ENCODE data around the gene B4GALT6. TPM values are rescaled to one million over a fixed set of nuclear protein-coding genes. Genes with fewer than 3 reads are reported as not detected.

The B4GALT6 gene
- total and polyA plus RNA-seq, 2 of the 8 experiments (the other 6 are each of a cell fraction or from before 2014, with no cell fraction given) = 6.3 to 41.5 TPM

DNA sequence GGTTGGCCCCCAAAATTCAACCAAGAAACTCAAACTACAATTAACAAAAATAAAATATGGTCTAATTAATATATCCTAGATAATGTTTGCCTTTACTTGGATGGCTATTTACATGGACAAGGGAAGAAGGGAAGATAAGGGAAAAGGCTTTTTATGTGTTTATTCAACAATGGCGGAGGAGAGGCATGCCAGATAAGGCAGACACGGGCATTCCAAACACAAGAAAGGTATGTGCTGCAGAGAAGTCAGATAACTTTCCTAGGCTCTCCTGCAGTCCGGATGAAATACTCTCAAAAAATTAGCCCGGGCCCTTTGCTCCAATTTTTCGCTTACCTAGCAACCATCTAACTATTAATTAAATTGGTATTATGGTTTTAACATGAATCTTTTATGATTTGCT is 97.8 kb downstream of the B4GALT6 start:
- Histone ChIP-seq H2BK120ac (replicated peaks; ENCODE audit: low read depth, low read length) (no peak overlapping the region), H2AK5ac (ENCODE audit: low read depth, low read length) (no peak overlapping the region), H3K27ac (ENCODE audit: low read depth, low read length) (no peak overlapping the region), H4K8ac (ENCODE audit: extremely low read depth, insufficient read depth, low read length) (no peak overlapping the region), H4K5ac (ENCODE audit: insufficient read length, low read depth, low read length) (no peak overlapping the region), H2BK12ac (ENCODE audit: low read depth, low read length) (no peak overlapping the region), H3K9ac (replicated peaks in 1 of 4; ENCODE audit: extremely low read depth in 1 of 4, low read depth in 3 of 4, low read length in 3 of 4) (no peak overlapping the region), H3K4me3 (ENCODE audit: extremely low read depth in 1 of 4, insufficient read depth in 2 of 4, low read depth in 3 of 4, low read length in 4 of 4) (no peak overlapping the region), H3K4me2 (ENCODE audit: insufficient read depth in 1 of 2, low read depth in 2 of 2, low read length in 2 of 2) (no peak overlapping the region), H2AFZ (ENCODE audit: low read length) (no peak overlapping the region), H3K79me2 (ENCODE audit: control insufficient read depth in 1 of 2, insufficient read depth in 2 of 2, low read length in 2 of 2) (no peaks in the 10 kb centered on the region), H4K91ac (replicated peaks; ENCODE audit: insufficient read length, low read length) (no peak overlapping the region), H3K14ac (ENCODE audit: insufficient read length) (no peak overlapping the region), H3K4ac (replicated peaks; ENCODE audit: insufficient read length, low read depth, low read length) (no peak overlapping the region), H3K23ac (ENCODE audit: insufficient read length) (no peak overlapping the region), H3K9me3 (ENCODE audit: insufficient read depth in 2 of 2, low read depth in 1 of 2, low read length in 1 of 2) (no peaks in the 10 kb centered on the region), H4K20me1 (replicated peaks in 1 of 2; ENCODE audit: control insufficient read depth in 1 of 2, insufficient read depth in 2 of 2, low read length in 2 of 2) (no peaks in the 10 kb centered on the region), H2BK5ac (ENCODE audit: low read depth, low read length) (no peak overlapping the region), H2BK15ac (ENCODE audit: low read length) (no peak overlapping the region), H3K27me3 (replicated peaks in 1 of 4; ENCODE audit: control insufficient read depth in 3 of 4, extremely low read depth in 1 of 4, insufficient read depth in 3 of 4, low read length in 3 of 4) (peaks cover 0 to 1% (median 0%) of the 10 kb centered on the region in 4 experiments; a peak in 1 of 7 replicates), H3K36me3 (ENCODE audit: control insufficient read depth in 2 of 4, insufficient read depth in 4 of 4, low read length in 3 of 4) (no peaks in the 10 kb centered on the region), H3K4me1 (replicated peaks in 1 of 4; ENCODE audit: control insufficient read depth in 3 of 4, insufficient read depth in 4 of 4, low read length in 3 of 4) (no peaks in the 10 kb centered on the region), H3K79me1 (ENCODE audit: low read depth, low read length) (no peaks in the 10 kb centered on the region), H2BK20ac (ENCODE audit: low read length) (no peak overlapping the region), H3K18ac (ENCODE audit: extremely low read depth, low read length) (no peak overlapping the region), H3K23me2 (ENCODE audit: low read depth, low read length) (no peaks in the 10 kb centered on the region), H3K56ac (replicated peaks; ENCODE audit: insufficient read length, low read depth, low read length) (no peak overlapping the region)
- POLR2A ChIA-PET (ENCODE audit: partially characterized antibody) = interaction anchor here (1.1 kb wide), 1 partner anchor 11 kb away, joined by 3 read pairs; no protein-coding TSS in a partner anchor
- TF ChIP-seq CREB1 (IDR thresholded peaks at IDR 0.05) (no peak), KDM4A (IDR thresholded peaks at IDR 0.05; ENCODE audit: low read depth, low read length, severe bottlenecking) (no peak), POU5F1 (IDR thresholded peaks at IDR 0.05; ENCODE audit: low read depth, low read length) (no peak), YY1 (IDR thresholded peaks at IDR 0.05; ENCODE audit: low read depth, low read length) (no peak), CTBP2 (IDR thresholded peaks at IDR 0.05; ENCODE audit: borderline replicate concordance, insufficient read depth, insufficient read length, low read length) (no peak)
- TF ChIP-seq, protein P1, sequence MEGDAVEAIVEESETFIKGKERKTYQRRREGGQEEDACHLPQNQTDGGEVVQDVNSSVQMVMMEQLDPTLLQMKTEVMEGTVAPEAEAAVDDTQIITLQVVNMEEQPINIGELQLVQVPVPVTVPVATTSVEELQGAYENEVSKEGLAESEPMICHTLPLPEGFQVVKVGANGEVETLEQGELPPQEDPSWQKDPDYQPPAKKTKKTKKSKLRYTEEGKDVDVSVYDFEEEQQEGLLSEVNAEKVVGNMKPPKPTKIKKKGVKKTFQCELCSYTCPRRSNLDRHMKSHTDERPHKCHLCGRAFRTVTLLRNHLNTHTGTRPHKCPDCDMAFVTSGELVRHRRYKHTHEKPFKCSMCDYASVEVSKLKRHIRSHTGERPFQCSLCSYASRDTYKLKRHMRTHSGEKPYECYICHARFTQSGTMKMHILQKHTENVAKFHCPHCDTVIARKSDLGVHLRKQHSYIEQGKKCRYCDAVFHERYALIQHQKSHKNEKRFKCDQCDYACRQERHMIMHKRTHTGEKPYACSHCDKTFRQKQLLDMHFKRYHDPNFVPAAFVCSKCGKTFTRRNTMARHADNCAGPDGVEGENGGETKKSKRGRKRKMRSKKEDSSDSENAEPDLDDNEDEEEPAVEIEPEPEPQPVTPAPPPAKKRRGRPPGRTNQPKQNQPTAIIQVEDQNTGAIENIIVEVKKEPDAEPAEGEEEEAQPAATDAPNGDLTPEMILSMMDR (IDR thresholded peaks at IDR 0.05; ENCODE audit: control extremely low read depth in 1 of 3, insufficient read depth in 1 of 3, low read depth in 1 of 3, low read length in 3 of 3) = no peak
- WGBS, 2 experiments (ENCODE audit: extremely low coverage in 1 of 2, insufficient coverage in 1 of 2, insufficient read length in 1 of 2, insufficient replicate concordance in 2 of 2, low coverage in 1 of 2, low lambda C conversion rate in 2 of 2, missing lambda C conversion rate in 1 of 2) = 85% methylated on average over 5 of the region's 5 CpGs; no CpG with 5 or more reads in 1 of the 2 experiments
- CTCF ChIA-PET (ENCODE audit: partially characterized antibody) = interaction anchor here (0.8 to 2.5 kb wide), 8 partner anchors 10 to 136 kb away, joined by 3 to 7 read pairs (median 6); no protein-coding TSS in a partner anchor
- DNase-seq (ENCODE audit: low read depth in 1 of 2, low spot score in 2 of 2) = no peak
- no peak for FAIRE-seq

All from H1 (cell line).